ENCODE results near the gene BLTP3B.

Gene BLTP3B

GRCh38 chr12:100141666-100141997 is 1.0 kb downstream of the BLTP3B start:
- no peaks in the 10 kb centered on the region for H3K27me3 ChIP-seq (ENCODE audit: control insufficient read depth in 1 of 2, insufficient read depth in 2 of 2, low read length in 2 of 2)
- H3K9ac ChIP-seq (ENCODE audit: low read length in 2 of 2): peak overlapping the region; percentile 89 to 94
- peaks cover 15% of the 10 kb centered on the region for H3K4me1 ChIP-seq (ENCODE audit: control insufficient read depth, insufficient read depth, low read length)
- no peaks in the 10 kb centered on the region for H3K36me3 ChIP-seq (ENCODE audit: control insufficient read depth in 2 of 2, insufficient read depth in 2 of 2, low read length in 2 of 2)
- peak overlapping the region; percentile 93 for H3K27ac ChIP-seq (ENCODE audit: low read length)
- no peaks in the 10 kb centered on the region for H3K9me3 ChIP-seq (ENCODE audit: control insufficient read depth in 2 of 2, low read length in 2 of 2)
- peak overlapping the region; percentile 59 to 97 for H3K4me3 ChIP-seq (ENCODE audit: low read length in 2 of 2)

GRCh38 chr12:100138803-100139098 is 3.9 kb downstream of the BLTP3B start:
- H3K27ac ChIP-seq (ENCODE audit: low read length): no peak overlapping the region

GRCh38 chr12:100138048-100138802 is 4.4 kb downstream of the BLTP3B start:
- peaks cover 15% of the 10 kb centered on the region for H3K4me1 ChIP-seq (ENCODE audit: control insufficient read depth, insufficient read depth, low read length)
- H3K36me3 ChIP-seq (ENCODE audit: control insufficient read depth in 2 of 2, insufficient read depth in 2 of 2, low read length in 2 of 2): no peaks in the 10 kb centered on the region
- H3K27ac ChIP-seq (ENCODE audit: low read length): no peak overlapping the region
- H3K9me3 ChIP-seq (ENCODE audit: control insufficient read depth in 2 of 2, low read length in 2 of 2): no peaks in the 10 kb centered on the region
- H3K27me3 ChIP-seq (ENCODE audit: control insufficient read depth in 1 of 2, insufficient read depth in 2 of 2, low read length in 2 of 2): no peaks in the 10 kb centered on the region
- peak overlapping the region in 1 of 2 donors; percentile 37 for H3K9ac ChIP-seq (ENCODE audit: low read length in 2 of 2)
- peak overlapping the region in 1 of 2 donors; percentile 9 for H3K4me3 ChIP-seq (ENCODE audit: low read length in 2 of 2)

More at GRCh38 chr12:100138803-100139098, 3.9 kb downstream of the BLTP3B start:
- Histone ChIP-seq H3K4me1 (ENCODE audit: control insufficient read depth, insufficient read depth, low read length) (peaks cover 15% of the 10 kb centered on the region), H3K27me3 (ENCODE audit: control insufficient read depth in 1 of 2, insufficient read depth in 2 of 2, low read length in 2 of 2) (no peaks in the 10 kb centered on the region), H3K4me3 (ENCODE audit: low read length in 2 of 2) (no peak overlapping the region), H3K9ac (ENCODE audit: low read length in 2 of 2) (peak overlapping the region in 1 of 2 donors; percentile 37), H3K9me3 (ENCODE audit: control insufficient read depth in 2 of 2, low read length in 2 of 2) (no peaks in the 10 kb centered on the region), H3K36me3 (ENCODE audit: control insufficient read depth in 2 of 2, insufficient read depth in 2 of 2, low read length in 2 of 2) (no peaks in the 10 kb centered on the region)

- H3K4me1 ChIP-seq (ENCODE audit: control insufficient read depth, insufficient read depth, low read length): peaks cover 7% of the 10 kb centered on the region
- H3K4me3 ChIP-seq (ENCODE audit: low read length in 2 of 2): no peak overlapping the region
- H3K27me3 ChIP-seq (ENCODE audit: control insufficient read depth in 1 of 2, insufficient read depth in 2 of 2, low read length in 2 of 2): no peaks in the 10 kb centered on the region
- H3K9ac ChIP-seq (ENCODE audit: low read length in 2 of 2): no peak overlapping the region
- no peaks in the 10 kb centered on the region for H3K9me3 ChIP-seq (ENCODE audit: control insufficient read depth in 2 of 2, low read length in 2 of 2)
- no peaks in the 10 kb centered on the region for H3K36me3 ChIP-seq (ENCODE audit: control insufficient read depth in 2 of 2, insufficient read depth in 2 of 2, low read length in 2 of 2)
- no peak overlapping the region for H3K27ac ChIP-seq (ENCODE audit: low read length)
These were observed 9.5 kb downstream of the BLTP3B start for GRCh38 chr12:100133200-100133599.

GRCh38 chr12:100128512-100128908 is 14.2 kb downstream of the BLTP3B start:
- H3K27me3 ChIP-seq (ENCODE audit: control insufficient read depth in 1 of 2, insufficient read depth in 2 of 2, low read length in 2 of 2): no peaks in the 10 kb centered on the region
- H3K9ac ChIP-seq (ENCODE audit: low read length in 2 of 2): no peak overlapping the region
- H3K4me3 ChIP-seq (ENCODE audit: low read length in 2 of 2): no peak overlapping the region
- H3K9me3 ChIP-seq (ENCODE audit: control insufficient read depth in 2 of 2, low read length in 2 of 2): no peaks in the 10 kb centered on the region
- H3K4me1 ChIP-seq (ENCODE audit: control insufficient read depth, insufficient read depth, low read length): peaks cover 4% of the 10 kb centered on the region
- H3K27ac ChIP-seq (ENCODE audit: low read length): no peak overlapping the region
- no peaks in the 10 kb centered on the region for H3K36me3 ChIP-seq (ENCODE audit: control insufficient read depth in 2 of 2, insufficient read depth in 2 of 2, low read length in 2 of 2)

GRCh38 chr12:100127766-100128511 is 14.7 kb downstream of the BLTP3B start:
- Histone ChIP-seq H3K36me3 (ENCODE audit: control insufficient read depth in 2 of 2, insufficient read depth in 2 of 2, low read length in 2 of 2) (no peaks in the 10 kb centered on the region), H3K27ac (ENCODE audit: low read length) (no peak overlapping the region), H3K4me1 (ENCODE audit: control insufficient read depth, insufficient read depth, low read length) (peaks cover 7% of the 10 kb centered on the region), H3K4me3 (ENCODE audit: low read length in 2 of 2) (no peak overlapping the region), H3K9ac (ENCODE audit: low read length in 2 of 2) (no peak overlapping the region), H3K9me3 (ENCODE audit: control insufficient read depth in 2 of 2, low read length in 2 of 2) (no peaks in the 10 kb centered on the region), H3K27me3 (ENCODE audit: control insufficient read depth in 1 of 2, insufficient read depth in 2 of 2, low read length in 2 of 2) (no peaks in the 10 kb centered on the region)

GRCh38 chr12:100123316-100124095 is 19.2 kb downstream of the BLTP3B start:
- H3K4me3 ChIP-seq (ENCODE audit: low read length in 2 of 2): no peak overlapping the region
- no peak overlapping the region for H3K27ac ChIP-seq (ENCODE audit: low read length)
- no peaks in the 10 kb centered on the region for H3K36me3 ChIP-seq (ENCODE audit: control insufficient read depth in 2 of 2, insufficient read depth in 2 of 2, low read length in 2 of 2)
- H3K9me3 ChIP-seq (ENCODE audit: control insufficient read depth in 2 of 2, low read length in 2 of 2): no peaks in the 10 kb centered on the region
- H3K4me1 ChIP-seq (ENCODE audit: control insufficient read depth, insufficient read depth, low read length): peaks cover 9% of the 10 kb centered on the region
- no peak overlapping the region for H3K9ac ChIP-seq (ENCODE audit: low read length in 2 of 2)
- no peaks in the 10 kb centered on the region for H3K27me3 ChIP-seq (ENCODE audit: control insufficient read depth in 1 of 2, insufficient read depth in 2 of 2, low read length in 2 of 2)

GRCh38 chr12:100120355-100120754 is 22.3 kb downstream of the BLTP3B start:
- Histone ChIP-seq H3K4me3 (ENCODE audit: low read length in 2 of 2) (no peak overlapping the region), H3K9me3 (ENCODE audit: control insufficient read depth in 2 of 2, low read length in 2 of 2) (no peaks in the 10 kb centered on the region), H3K9ac (ENCODE audit: low read length in 2 of 2) (no peak overlapping the region), H3K4me1 (ENCODE audit: control insufficient read depth, insufficient read depth, low read length) (peaks cover 9% of the 10 kb centered on the region), H3K27ac (ENCODE audit: low read length) (no peak overlapping the region), H3K27me3 (ENCODE audit: control insufficient read depth in 1 of 2, insufficient read depth in 2 of 2, low read length in 2 of 2) (no peaks in the 10 kb centered on the region), H3K36me3 (ENCODE audit: control insufficient read depth in 2 of 2, insufficient read depth in 2 of 2, low read length in 2 of 2) (no peaks in the 10 kb centered on the region)

GRCh38 chr12:100115291-100115690 is 27.4 kb downstream of the BLTP3B start:
- no peaks in the 10 kb centered on the region for H3K36me3 ChIP-seq (ENCODE audit: control insufficient read depth in 2 of 2, insufficient read depth in 2 of 2, low read length in 2 of 2)
- H3K4me1 ChIP-seq (ENCODE audit: control insufficient read depth, insufficient read depth, low read length): no peaks in the 10 kb centered on the region
- H3K27me3 ChIP-seq (ENCODE audit: control insufficient read depth in 1 of 2, insufficient read depth in 2 of 2, low read length in 2 of 2): no peaks in the 10 kb centered on the region
- H3K9me3 ChIP-seq (ENCODE audit: control insufficient read depth in 2 of 2, low read length in 2 of 2): no peaks in the 10 kb centered on the region
- no peak overlapping the region for H3K27ac ChIP-seq (ENCODE audit: low read length)
- H3K4me3 ChIP-seq (ENCODE audit: low read length in 2 of 2): no peak overlapping the region
- no peak overlapping the region for H3K9ac ChIP-seq (ENCODE audit: low read length in 2 of 2)

- H3K9ac ChIP-seq (ENCODE audit: low read length in 2 of 2): no peak overlapping the region
- H3K9me3 ChIP-seq (ENCODE audit: control insufficient read depth in 2 of 2, low read length in 2 of 2): no peaks in the 10 kb centered on the region
- H3K27me3 ChIP-seq (ENCODE audit: control insufficient read depth in 1 of 2, insufficient read depth in 2 of 2, low read length in 2 of 2): no peaks in the 10 kb centered on the region
- H3K27ac ChIP-seq (ENCODE audit: low read length): no peak overlapping the region
- no peak overlapping the region for H3K4me3 ChIP-seq (ENCODE audit: low read length in 2 of 2)
- no peaks in the 10 kb centered on the region for H3K4me1 ChIP-seq (ENCODE audit: control insufficient read depth, insufficient read depth, low read length)
- no peaks in the 10 kb centered on the region for H3K36me3 ChIP-seq (ENCODE audit: control insufficient read depth in 2 of 2, insufficient read depth in 2 of 2, low read length in 2 of 2)
These were observed 28.1 kb downstream of the BLTP3B start for GRCh38 chr12:100114574-100114973.

Data from stomach smooth muscle (tissue), 2 donors.